Tibial nerve (tissue), 4 donors: ENCODE data around the gene ANAPC2.

Source experiments
- EP300 ChIP-seq, 2 donors: sonication (generic); formaldehyde crosslinking; IDR thresholded peaks; one replicate each; pipeline ENCODE4 v1.6.1; 2017; ENCODE audit warnings: antibody characterized with exemption in 2 of 2, mild to moderate bottlenecking in 1 of 2
- POLR2A ChIP-seq, 2 donors: fragments of 450-650 bp; IDR thresholded peaks; one replicate each; pipeline ENCODE4 v1.6.1; 2017; ENCODE audit warnings: antibody characterized with exemption in 2 of 2, mild to moderate bottlenecking in 2 of 2, moderate library complexity in 2 of 2
- TF ChIP-seq, protein P1 (sequence below), 5 experiments: fragments of 200-600 bp in 3 of 5; fragments of 450-650 bp in 2 of 5; sonication (generic) in 3 of 5; IDR thresholded peaks; one replicate each; pipeline ENCODE4 v1.5.1; 2016 to 2019; ENCODE audit warnings: antibody characterized with exemption in 5 of 5, mild to moderate bottlenecking in 3 of 5, moderate library complexity in 2 of 5

DNA sequence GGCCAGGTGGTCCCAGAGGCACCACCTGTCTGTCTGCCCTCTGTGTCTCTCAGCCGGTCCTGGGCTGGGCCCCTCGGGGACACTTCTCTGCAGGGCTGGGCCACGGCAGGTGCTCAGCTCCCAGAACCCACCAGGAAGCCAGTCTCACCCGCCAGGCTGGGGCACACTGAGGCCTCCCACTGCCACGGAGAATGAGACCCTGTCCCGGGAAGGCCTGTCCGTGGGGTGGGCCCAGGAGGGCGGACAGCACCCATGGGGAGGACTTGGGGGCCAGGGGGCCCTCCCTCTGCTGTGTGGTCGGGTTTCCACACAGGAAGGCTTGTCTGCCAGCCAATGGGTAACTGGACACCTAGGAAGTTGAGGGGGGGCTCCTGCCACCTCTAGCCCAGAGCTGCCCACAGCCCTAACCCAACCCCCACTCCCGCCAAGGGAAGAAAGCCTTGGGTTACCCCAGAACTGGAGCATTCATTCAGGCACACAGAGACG lies 48.6 kb upstream of the ANAPC2 start:
- TF ChIP-seq, protein P1, sequence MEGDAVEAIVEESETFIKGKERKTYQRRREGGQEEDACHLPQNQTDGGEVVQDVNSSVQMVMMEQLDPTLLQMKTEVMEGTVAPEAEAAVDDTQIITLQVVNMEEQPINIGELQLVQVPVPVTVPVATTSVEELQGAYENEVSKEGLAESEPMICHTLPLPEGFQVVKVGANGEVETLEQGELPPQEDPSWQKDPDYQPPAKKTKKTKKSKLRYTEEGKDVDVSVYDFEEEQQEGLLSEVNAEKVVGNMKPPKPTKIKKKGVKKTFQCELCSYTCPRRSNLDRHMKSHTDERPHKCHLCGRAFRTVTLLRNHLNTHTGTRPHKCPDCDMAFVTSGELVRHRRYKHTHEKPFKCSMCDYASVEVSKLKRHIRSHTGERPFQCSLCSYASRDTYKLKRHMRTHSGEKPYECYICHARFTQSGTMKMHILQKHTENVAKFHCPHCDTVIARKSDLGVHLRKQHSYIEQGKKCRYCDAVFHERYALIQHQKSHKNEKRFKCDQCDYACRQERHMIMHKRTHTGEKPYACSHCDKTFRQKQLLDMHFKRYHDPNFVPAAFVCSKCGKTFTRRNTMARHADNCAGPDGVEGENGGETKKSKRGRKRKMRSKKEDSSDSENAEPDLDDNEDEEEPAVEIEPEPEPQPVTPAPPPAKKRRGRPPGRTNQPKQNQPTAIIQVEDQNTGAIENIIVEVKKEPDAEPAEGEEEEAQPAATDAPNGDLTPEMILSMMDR (IDR thresholded peaks at IDR 0.05): no peak
- TF ChIP-seq EP300 (IDR thresholded peaks at IDR 0.05) (no peak), POLR2A (IDR thresholded peaks at IDR 0.05) (no peak)
